ENCODE data around the gene CLSTN2. TPM values are rescaled to one million over a fixed set of nuclear protein-coding genes. Genes with fewer than 3 reads are reported as not detected.

Gene CLSTN2
- total and polyA plus RNA-seq, 4 donors, result 0.09 to 2.2 (median 0.55) TPM

- Histone ChIP-seq H3K36me3 (ENCODE audit: control insufficient read depth in 4 of 4, insufficient read depth in 3 of 4, low read depth in 1 of 4, low read length in 3 of 4) (no peaks in the 10 kb centered on the region), H3K9me3 (ENCODE audit: control insufficient read depth in 4 of 4, low read length in 3 of 4) (no peaks in the 10 kb centered on the region), H3K4me3 (ENCODE audit: low read depth in 1 of 3, low read length in 3 of 3) (no peak overlapping the region), H3K9ac (ENCODE audit: low read depth in 1 of 2, low read length in 2 of 2) (no peak overlapping the region), H3K27me3 (ENCODE audit: control insufficient read depth in 4 of 4, insufficient read depth in 4 of 4, low read length in 3 of 4) (peaks cover 0 to 4% (median 0%) of the 10 kb centered on the region in 4 donors), H3K27ac (ENCODE audit: low read depth in 1 of 2, low read length in 2 of 2) (no peak overlapping the region), H3K4me1 (ENCODE audit: control insufficient read depth in 4 of 4, insufficient read depth in 4 of 4, low read length in 3 of 4) (no peaks in the 10 kb centered on the region)
- 92% methylated on average over 3 of the region's 3 CpGs for WGBS
- no peak for TF ChIP-seq TAF1 (conservative IDR thresholded peaks at IDR 0.05)
- no peak for TF ChIP-seq JUND (IDR thresholded peaks at IDR 0.05)
- no peak for TF ChIP-seq YY1 (IDR thresholded peaks at IDR 0.05)
- no peak for TF ChIP-seq REST (IDR thresholded peaks at IDR 0.05)
- no peak for TF ChIP-seq HNF4G (IDR thresholded peaks at IDR 0.05)
- TF ChIP-seq FOXA2 (IDR thresholded peaks at IDR 0.05), result no peak
- no peak for TF ChIP-seq CTCF (IDR thresholded peaks at IDR 0.05; ENCODE audit: low read depth, low read length, missing input control)
- no peak for TF ChIP-seq HNF4A (conservative IDR thresholded peaks at IDR 0.05)
- TF ChIP-seq NR2F2 (IDR thresholded peaks at IDR 0.05), result no peak
- no peak for TF ChIP-seq FOXA1 (IDR thresholded peaks at IDR 0.05)
- TF ChIP-seq, protein P1, sequence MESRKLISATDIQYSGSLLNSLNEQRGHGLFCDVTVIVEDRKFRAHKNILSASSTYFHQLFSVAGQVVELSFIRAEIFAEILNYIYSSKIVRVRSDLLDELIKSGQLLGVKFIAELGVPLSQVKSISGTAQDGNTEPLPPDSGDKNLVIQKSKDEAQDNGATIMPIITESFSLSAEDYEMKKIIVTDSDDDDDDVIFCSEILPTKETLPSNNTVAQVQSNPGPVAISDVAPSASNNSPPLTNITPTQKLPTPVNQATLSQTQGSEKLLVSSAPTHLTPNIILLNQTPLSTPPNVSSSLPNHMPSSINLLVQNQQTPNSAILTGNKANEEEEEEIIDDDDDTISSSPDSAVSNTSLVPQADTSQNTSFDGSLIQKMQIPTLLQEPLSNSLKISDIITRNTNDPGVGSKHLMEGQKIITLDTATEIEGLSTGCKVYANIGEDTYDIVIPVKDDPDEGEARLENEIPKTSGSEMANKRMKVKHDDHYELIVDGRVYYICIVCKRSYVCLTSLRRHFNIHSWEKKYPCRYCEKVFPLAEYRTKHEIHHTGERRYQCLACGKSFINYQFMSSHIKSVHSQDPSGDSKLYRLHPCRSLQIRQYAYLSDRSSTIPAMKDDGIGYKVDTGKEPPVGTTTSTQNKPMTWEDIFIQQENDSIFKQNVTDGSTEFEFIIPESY (IDR thresholded peaks at IDR 0.05), result no peak
- no peak for TF ChIP-seq RXRA (IDR thresholded peaks at IDR 0.05)
- no peak for TF ChIP-seq GABPA (IDR thresholded peaks at IDR 0.05 in 1 of 2, conservative IDR thresholded peaks at IDR 0.05 in 1 of 2)
- TF ChIP-seq ATF3 (IDR thresholded peaks at IDR 0.05), result no peak
- no peak for TF ChIP-seq MAX (IDR thresholded peaks at IDR 0.05)
- TF ChIP-seq RAD21 (IDR thresholded peaks at IDR 0.05), result no peak
- no peak for TF ChIP-seq EGR1 (IDR thresholded peaks at IDR 0.05; ENCODE audit: low read depth in 2 of 2)
- no peak for TF ChIP-seq SP1 (IDR thresholded peaks at IDR 0.05)
- no peak for DNase-seq (ENCODE audit: low spot score)
Measured at GRCh38 chr3:140597364-140597763, 662.4 kb downstream of the CLSTN2 start.
